Activated naive CD4-positive, alpha-beta T cell treated with anti-CD3 and anti-CD28 coated beads for 36 hours (primary cell): ENCODE measurements around the gene B3GALT6. TPM values are rescaled to one million over a fixed set of nuclear protein-coding genes. Genes with fewer than 3 reads are reported as not detected.

Experiments used
- CTCF ChIA-PET: fragments of 350-600 bp; sonication (Branson Sonifier 250); formaldehyde crosslinking; loops from one replicate; lab custom pipeline; 2021; ENCODE audit warnings: antibody characterized with exemption; lab: Charles Lee
- DNase-seq: peaks from one replicate; pipeline ENCODE4 v3.0.0-alpha.2; 2020
- H3K27ac Mint-ChIP-seq: one replicate; pipeline ENCODE4 v1.8.0; 2021; ENCODE audit warnings: mild to moderate bottlenecking, mixed read lengths
- H3K27me3 Mint-ChIP-seq: one replicate; pipeline ENCODE4 v1.8.0; 2021; ENCODE audit warnings: low read depth, mixed read lengths
- H3K36me3 Mint-ChIP-seq: one replicate; pipeline ENCODE4 v1.8.0; 2021; ENCODE audit warnings: low read depth, mixed read lengths
- H3K4me1 Mint-ChIP-seq: one replicate; pipeline ENCODE4 v1.8.0; 2021; ENCODE audit warnings: low read depth, mixed read lengths
- H3K4me3 Mint-ChIP-seq: one replicate; pipeline ENCODE4 v1.8.0; 2021; ENCODE audit warnings: mild to moderate bottlenecking, moderate library complexity, mixed read lengths
- H3K9me3 Mint-ChIP-seq: one replicate; pipeline ENCODE4 v1.8.0; 2021; ENCODE audit warnings: mixed read lengths
- intact Hi-C: fragments of 100-400 bp; cut with micrococcal nuclease; formaldehyde crosslinking; loops from one replicate; pipeline ENCODE4 v1.15.1; 2023
- total RNA-seq, 2 experiments: library from RNA; stranded (reverse); gene quantifications; one replicate each; pipeline ENCODE4 v1.2.3, GENCODE V29; 2021

The B3GALT6 gene
- total RNA-seq, 2 experiments from 2014 or later: 8.7 to 9.9 TPM

DNA sequence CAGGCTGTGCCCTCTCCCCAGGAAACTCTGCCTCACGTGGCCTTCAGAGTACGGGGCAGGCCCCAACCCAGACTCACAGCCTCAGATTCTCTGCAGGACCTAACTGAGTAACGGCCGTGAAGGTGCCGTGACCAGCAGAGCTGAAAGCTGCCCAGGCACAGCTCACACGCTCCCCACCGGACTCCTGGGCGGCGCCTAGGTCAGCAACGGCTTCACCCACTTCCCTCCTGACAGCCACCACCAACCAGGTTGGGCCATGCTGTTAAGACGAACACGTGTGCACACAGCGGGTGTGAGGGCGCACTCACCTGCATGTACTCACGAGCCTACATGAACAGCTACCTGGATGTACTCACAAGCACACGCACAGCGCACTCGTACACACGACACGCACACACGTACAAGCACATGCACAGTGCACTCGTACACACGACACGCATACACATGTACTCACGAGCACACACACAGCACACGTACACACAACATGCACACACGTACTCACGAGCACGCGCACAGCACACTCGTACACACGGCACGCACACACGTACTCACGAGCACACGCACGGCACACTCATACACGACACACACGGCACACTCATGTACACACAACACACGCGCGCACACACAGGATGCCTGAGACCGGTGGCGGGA lies 9.3 kb upstream of the B3GALT6 start:
- H3K9me3 Mint-ChIP-seq: no peaks in the 10 kb centered on the region
- no peaks in the 10 kb centered on the region for H3K27me3 Mint-ChIP-seq
- DNase-seq: no peak
- peaks cover 40% of the 10 kb centered on the region for H3K36me3 Mint-ChIP-seq
- intact Hi-C loops: no loop called here
- H3K27ac Mint-ChIP-seq: no peak overlapping the region
- CTCF ChIA-PET: no interaction called here
- H3K4me1 Mint-ChIP-seq: peaks cover 22% of the 10 kb centered on the region
- no peak overlapping the region for H3K4me3 Mint-ChIP-seq

DNA sequence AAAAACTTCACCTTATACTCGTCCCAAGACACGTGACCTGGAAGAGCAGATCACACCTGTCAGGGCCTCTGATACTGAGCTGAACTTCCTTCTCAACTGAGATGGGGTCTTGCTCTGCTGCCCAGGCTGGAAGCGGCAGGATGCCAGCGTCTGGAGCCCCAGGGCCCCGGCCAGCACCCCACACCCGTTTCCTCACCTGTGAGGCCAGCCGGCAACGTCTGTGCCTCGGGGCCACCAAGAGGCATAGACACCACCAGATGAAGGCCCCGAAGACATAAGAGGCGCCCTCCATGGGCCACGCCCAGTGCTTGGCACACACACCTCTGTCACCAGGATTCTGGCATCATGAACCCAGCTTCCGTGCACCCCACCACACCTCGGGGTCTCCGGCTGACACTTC lies 8.7 kb upstream of the B3GALT6 start:
- CTCF ChIA-PET: no interaction called here
- intact Hi-C loops: no loop called here
- DNase-seq: no peak
- H3K9me3 Mint-ChIP-seq: no peaks in the 10 kb centered on the region
- H3K4me1 Mint-ChIP-seq: peaks cover 16% of the 10 kb centered on the region
- no peak overlapping the region for H3K4me3 Mint-ChIP-seq
- H3K36me3 Mint-ChIP-seq: peaks cover 34% of the 10 kb centered on the region
- H3K27ac Mint-ChIP-seq: no peak overlapping the region
- H3K27me3 Mint-ChIP-seq: no peaks in the 10 kb centered on the region

DNA sequence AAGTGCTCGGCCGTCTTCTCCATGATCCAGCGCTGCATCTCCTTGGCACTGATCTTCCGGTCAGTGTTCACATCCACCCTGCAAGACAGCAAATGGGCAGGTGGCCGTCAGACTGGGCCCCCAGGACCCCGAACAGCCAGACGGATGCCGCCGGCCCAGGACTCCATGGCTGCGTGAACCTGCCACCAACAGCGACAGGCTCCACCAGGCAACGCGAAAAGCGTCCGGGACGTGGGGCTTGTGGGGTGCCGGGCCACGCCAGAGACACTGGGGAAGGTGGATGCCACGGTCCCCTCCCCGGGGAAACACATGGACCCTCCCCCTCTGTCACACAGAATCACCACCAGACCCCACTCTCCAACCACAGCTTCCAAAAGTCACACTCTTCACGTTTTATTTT lies 8.1 kb upstream of the B3GALT6 start:
- CTCF ChIA-PET: no interaction called here
- Mint-ChIP-seq H3K27me3 (no peaks in the 10 kb centered on the region), H3K27ac (no peak overlapping the region), H3K9me3 (no peaks in the 10 kb centered on the region), H3K4me1 (peaks cover 19% of the 10 kb centered on the region), H3K4me3 (no peak overlapping the region), H3K36me3 (peaks cover 35% of the 10 kb centered on the region)
- intact Hi-C loops: no loop called here
- no peak for DNase-seq

DNA sequence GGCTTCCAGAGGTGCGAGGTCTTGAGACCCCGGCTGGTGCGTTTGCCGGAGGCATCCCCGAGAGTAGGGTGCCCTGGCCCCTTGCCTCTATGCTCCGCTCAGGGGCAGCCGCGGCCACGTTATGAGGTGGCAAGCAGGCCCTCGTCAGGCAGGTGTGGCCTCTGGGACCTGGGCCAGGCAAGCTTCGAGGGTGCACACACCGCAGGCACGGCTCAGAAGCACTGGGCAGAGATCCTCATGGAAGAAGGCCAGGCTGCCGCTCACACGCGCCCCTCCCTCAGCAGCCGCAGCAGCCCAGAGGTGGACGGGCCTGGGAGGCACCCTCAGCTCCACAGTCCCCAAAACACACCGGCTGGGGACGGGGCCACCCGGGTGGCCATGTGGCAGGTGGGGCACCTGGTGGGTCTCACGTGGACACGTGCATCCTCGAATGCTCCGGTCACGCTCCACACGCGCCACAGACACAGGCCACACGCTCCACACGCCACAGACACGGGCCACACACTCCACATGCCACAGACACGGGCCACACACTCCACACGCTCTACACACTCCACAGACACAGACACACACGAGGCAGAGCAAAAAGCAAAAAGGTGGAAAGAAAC lies 6.7 kb upstream of the B3GALT6 start:
- Mint-ChIP-seq H3K27ac (peak overlapping the region; percentile 2), H3K9me3 (no peaks in the 10 kb centered on the region), H3K36me3 (peaks cover 33% of the 10 kb centered on the region), H3K27me3 (no peaks in the 10 kb centered on the region), H3K4me3 (no peak overlapping the region), H3K4me1 (peaks cover 26% of the 10 kb centered on the region)
- DNase-seq: no peak
- CTCF ChIA-PET: no interaction called here
- intact Hi-C loops: no loop called here

DNA sequence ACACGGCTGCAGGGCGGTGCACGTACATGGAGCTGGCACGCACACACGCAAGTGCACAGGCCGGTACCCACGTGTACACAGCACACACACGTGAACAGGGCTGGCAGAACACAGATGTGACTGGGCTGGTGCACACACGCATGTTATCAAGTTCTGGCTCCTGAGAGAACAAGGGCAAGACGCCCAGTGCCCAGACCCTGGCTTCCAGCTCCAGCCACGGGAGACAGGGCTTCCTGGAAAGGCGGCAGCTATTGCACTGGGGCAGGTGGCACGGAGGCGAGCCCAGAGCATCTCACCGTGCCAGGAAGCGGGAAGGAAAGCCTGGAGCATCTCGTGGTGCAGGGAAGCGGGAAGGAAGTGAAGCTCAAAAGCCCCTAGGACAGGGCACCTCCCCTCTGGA lies 6.1 kb upstream of the B3GALT6 start:
- Mint-ChIP-seq H3K4me1 (peaks cover 31% of the 10 kb centered on the region), H3K36me3 (peaks cover 32% of the 10 kb centered on the region), H3K27ac (peak overlapping the region; percentile 2), H3K9me3 (no peaks in the 10 kb centered on the region), H3K4me3 (no peak overlapping the region), H3K27me3 (no peaks in the 10 kb centered on the region)
- CTCF ChIA-PET: no interaction called here
- intact Hi-C loops: no loop called here
- DNase-seq: no peak

DNA sequence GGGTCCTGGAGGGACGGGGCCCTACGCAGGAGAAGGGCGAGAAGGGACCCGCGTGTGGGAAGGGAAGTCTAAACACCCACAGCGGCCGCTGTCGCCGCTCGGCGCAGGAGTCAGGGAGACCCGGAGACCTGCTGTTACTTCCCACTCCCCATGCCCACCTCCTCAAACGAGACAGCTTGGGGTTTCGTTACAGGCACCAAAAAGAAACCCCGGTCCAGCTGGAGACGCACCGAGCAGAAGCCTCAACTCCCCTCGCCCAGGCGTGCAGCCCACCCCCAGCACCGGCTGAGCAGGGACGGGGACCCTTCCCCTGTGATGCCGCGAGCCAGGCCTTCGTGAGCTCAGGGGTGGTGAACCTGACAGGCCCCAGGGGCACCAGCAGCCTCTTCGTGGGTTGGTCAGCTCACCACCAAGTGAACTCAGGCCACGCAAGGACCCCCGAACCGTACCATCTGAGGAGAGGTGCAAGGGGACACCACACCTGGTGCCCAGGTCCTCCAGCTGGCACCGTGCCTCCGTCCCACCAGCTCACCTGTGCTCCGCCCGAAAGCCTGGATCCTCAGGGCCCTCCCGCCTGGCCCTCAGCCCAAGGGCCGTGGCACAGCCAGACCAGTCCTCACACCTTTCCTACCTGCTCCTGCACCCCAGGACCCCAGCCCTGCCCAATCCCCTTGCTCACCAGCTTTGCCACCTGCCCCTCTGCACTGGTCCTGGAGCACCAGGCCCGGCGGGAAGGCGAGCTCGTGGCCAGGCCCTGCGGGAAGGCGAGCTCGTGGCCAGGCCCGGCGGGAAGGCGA lies 5.3 kb upstream of the B3GALT6 start:
- Mint-ChIP-seq H3K4me3 (no peak overlapping the region), H3K27me3 (no peaks in the 10 kb centered on the region), H3K36me3 (peaks cover 30% of the 10 kb centered on the region), H3K4me1 (peaks cover 31% of the 10 kb centered on the region), H3K27ac (no peak overlapping the region), H3K9me3 (no peaks in the 10 kb centered on the region)
- intact Hi-C loops: no loop called here
- no peak for DNase-seq
- CTCF ChIA-PET: interaction anchor here (0.8 kb wide), 1 partner anchor 104 kb away, joined by 3 read pairs; no protein-coding TSS in a partner anchor

DNA sequence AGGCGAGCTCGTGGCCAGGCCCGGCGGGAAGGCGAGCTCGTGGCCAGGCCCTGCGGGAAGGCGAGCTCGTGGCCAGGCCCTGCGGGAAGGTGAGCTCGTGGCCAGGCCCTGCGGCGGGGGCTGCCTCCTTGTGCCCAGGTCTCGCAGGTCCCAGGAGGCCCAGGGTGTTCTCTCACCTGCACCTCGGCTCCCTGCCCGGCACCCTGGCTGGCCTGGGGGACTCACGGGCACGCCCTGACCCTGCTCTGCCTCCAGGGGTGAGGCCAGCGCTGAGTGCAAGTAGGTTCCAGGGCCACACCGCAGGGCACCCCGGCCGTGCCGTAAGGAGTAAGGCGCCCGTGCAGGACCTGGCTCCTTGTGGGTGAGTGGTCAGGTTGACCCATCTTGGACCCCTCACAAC lies 4.7 kb upstream of the B3GALT6 start:
- H3K9me3 Mint-ChIP-seq: no peaks in the 10 kb centered on the region
- peaks cover 30% of the 10 kb centered on the region for H3K36me3 Mint-ChIP-seq
- CTCF ChIA-PET: interaction anchor here (0.8 kb wide), 1 partner anchor 105 kb away, joined by 3 read pairs; no protein-coding TSS in a partner anchor
- H3K4me1 Mint-ChIP-seq: peaks cover 31% of the 10 kb centered on the region
- no peak overlapping the region for H3K4me3 Mint-ChIP-seq
- DNase-seq: no peak
- H3K27me3 Mint-ChIP-seq: no peaks in the 10 kb centered on the region
- intact Hi-C loops: no loop called here
- H3K27ac Mint-ChIP-seq: no peak overlapping the region

DNA sequence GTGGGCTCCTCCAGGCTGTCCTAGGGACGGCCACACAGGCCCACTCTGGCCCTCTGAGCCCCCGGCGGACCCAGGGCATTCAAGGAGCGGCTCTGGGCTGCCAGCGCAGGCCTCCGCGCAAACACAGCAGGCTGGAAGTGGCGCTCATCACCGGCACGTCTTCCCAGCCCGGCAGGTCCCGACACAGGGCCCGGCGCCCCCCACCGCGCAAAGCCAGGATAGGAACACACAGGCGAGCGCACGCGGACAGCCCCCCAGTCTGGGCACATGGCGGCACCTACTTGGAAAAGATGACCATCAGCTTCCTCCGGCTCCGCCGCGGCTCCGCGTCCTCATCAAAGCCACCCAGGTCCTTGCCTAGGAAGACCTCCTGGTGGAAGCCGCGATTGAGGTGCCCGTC lies 3.9 kb upstream of the B3GALT6 start:
- no peak for DNase-seq
- no peak overlapping the region for H3K4me3 Mint-ChIP-seq
- H3K27me3 Mint-ChIP-seq: no peaks in the 10 kb centered on the region
- intact Hi-C loops: no loop called here
- peaks cover 23% of the 10 kb centered on the region for H3K36me3 Mint-ChIP-seq
- no peaks in the 10 kb centered on the region for H3K9me3 Mint-ChIP-seq
- CTCF ChIA-PET: interaction anchor here (2.2 kb wide), 1 partner anchor 106 kb away, joined by 9 read pairs; no protein-coding TSS in a partner anchor
- H3K27ac Mint-ChIP-seq: no peak overlapping the region
- peaks cover 28% of the 10 kb centered on the region for H3K4me1 Mint-ChIP-seq

DNA sequence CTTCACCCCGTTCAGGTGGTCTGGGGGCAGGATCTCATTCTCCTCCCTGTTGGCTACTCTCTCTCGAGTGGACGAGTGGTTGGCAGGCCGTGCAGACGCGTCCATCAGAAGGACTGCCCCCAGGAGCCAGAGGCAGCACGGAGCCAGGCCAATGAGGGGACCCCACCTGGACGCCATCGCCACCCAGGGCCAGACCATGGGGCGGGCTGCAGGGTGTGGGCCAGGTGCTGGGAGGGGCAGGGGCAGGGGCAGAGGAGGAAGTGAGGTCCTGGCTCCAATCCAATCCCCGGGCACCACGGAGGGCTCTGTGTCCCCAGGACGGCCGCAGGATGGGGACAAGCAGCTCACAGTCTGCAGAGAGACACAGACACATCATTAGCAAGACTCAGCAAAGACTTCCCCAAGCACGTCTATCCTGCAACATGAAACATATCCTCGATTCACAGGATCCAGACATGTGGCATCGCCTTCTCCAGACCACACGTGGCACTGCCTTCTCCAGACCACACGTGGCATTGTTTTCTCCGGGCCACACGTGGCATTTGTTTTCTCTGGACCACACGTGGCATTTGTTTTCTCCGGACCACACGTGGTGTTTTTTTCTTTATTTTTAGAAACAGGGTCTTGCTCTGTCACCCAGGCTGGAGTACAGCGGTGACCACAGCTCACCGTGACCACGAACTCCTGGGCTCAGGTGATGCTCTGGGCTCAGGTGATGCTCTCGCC lies 3.3 kb upstream of the B3GALT6 start:
- Mint-ChIP-seq H3K27ac (no peak overlapping the region), H3K9me3 (no peaks in the 10 kb centered on the region), H3K4me1 (peaks cover 32% of the 10 kb centered on the region), H3K36me3 (peaks cover 26% of the 10 kb centered on the region), H3K4me3 (no peak overlapping the region), H3K27me3 (no peaks in the 10 kb centered on the region)
- intact Hi-C loops: no loop called here
- CTCF ChIA-PET: interaction anchor here (0.6 to 2.2 kb wide), 2 partner anchors 106 to 109 kb away, joined by 3 to 9 read pairs; no protein-coding TSS in a partner anchor
- no peak for DNase-seq

DNA sequence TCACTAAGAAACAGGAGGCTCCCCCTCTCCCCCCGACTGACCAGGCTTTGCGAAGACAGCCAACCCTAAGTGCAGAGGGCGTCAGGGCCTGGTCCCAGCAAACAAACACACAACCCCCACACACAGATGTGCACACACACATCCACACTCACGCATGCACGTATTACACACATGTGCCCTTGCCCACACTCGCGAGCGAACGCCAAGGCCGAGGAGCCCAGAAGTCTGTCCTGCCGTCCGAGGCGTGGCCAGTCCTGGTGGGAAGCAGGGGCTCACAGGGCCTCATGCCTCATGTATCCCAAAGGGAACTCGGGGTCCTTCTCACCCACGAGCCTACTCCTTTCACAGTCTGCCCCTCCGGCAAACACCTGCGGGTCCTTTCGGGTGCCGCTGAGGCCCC lies 2.3 kb upstream of the B3GALT6 start:
- intact Hi-C loops: loop anchor here (2.0 to 10.0 kb wide), 4 partner anchors 21 to 195 kb away; partner anchors contain the start of gene UBE2J2
- CTCF ChIA-PET: interaction anchor here (0.6 to 2.2 kb wide), 3 partner anchors 107 to 110 kb away, joined by 3 to 9 read pairs (median 3); no protein-coding TSS in a partner anchor
- no peak for DNase-seq
- peaks cover 29% of the 10 kb centered on the region for H3K36me3 Mint-ChIP-seq
- no peaks in the 10 kb centered on the region for H3K27me3 Mint-ChIP-seq
- no peak overlapping the region for H3K27ac Mint-ChIP-seq
- H3K4me1 Mint-ChIP-seq: peaks cover 42% of the 10 kb centered on the region
- H3K4me3 Mint-ChIP-seq: peak overlapping the region; percentile 39
- no peaks in the 10 kb centered on the region for H3K9me3 Mint-ChIP-seq

DNA sequence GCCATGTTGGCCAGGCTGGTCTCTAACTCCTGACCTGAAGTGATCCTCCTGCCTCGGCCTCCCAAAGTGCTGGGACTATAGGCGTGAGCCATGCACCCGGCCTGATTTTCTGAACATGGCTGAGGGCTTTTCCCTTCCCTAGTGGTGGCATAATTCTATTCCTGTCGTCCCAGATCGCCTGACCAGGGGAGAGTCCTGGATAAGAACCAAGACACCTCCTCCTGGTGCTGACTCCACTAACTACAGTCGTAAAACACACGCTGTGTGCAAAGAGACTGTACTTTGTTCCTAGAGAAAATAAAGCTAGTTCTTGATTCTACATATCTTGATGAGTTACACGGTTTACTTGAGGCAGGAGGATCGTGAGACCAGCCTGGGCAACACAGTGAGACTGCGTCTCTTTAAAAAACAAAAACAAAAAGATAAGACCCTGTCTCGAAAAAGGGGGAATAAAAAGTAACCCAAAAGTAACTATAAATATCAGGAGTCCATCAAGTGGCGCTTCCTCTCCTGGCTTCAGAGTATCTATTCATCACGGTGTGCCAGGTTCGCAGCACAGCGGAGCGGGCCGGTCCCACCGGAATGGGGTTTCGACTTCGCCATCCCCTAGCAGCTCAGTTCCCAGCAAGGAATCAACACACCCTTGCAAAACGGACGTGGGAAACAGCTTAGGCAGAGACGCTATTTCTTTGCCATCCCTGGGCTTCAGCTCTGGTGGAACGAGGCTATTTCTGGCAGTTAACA lies 1.2 kb upstream of the B3GALT6 start:
- intact Hi-C loops: loop anchor here (2.0 to 10.0 kb wide), 4 partner anchors 20 to 196 kb away; partner anchors contain the start of gene UBE2J2
- no peak for DNase-seq
- CTCF ChIA-PET: interaction anchor here (0.7 to 2.2 kb wide), 4 partner anchors 51 to 170 kb away, joined by 3 to 9 read pairs (median 6); no protein-coding TSS in a partner anchor
- Mint-ChIP-seq H3K27ac (peak overlapping the region; percentile 86), H3K4me3 (peak overlapping the region; percentile 86), H3K27me3 (no peaks in the 10 kb centered on the region), H3K4me1 (peaks cover 39% of the 10 kb centered on the region), H3K9me3 (no peaks in the 10 kb centered on the region), H3K36me3 (peaks cover 24% of the 10 kb centered on the region)
